Skin of body (tissue), 2 donors: ENCODE data around the gene GPX8. TPM values are rescaled to one million over a fixed set of nuclear protein-coding genes. Genes with fewer than 3 reads are reported as not detected.

Experiments
- DNase-seq: peaks from one replicate; lab custom pipeline; 2025; lab: John Stamatoyannopoulos, UW
- total RNA-seq: library from RNA; depleted of rRNA; stranded (reverse); fragments of >200 nt; gene quantifications from one replicate; pipeline ENCODE4 v1.2.3, GENCODE V29; 2014

Gene GPX8, protein sequence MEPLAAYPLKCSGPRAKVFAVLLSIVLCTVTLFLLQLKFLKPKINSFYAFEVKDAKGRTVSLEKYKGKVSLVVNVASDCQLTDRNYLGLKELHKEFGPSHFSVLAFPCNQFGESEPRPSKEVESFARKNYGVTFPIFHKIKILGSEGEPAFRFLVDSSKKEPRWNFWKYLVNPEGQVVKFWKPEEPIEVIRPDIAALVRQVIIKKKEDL
- total RNA-seq, result 61.1 TPM

DNA sequence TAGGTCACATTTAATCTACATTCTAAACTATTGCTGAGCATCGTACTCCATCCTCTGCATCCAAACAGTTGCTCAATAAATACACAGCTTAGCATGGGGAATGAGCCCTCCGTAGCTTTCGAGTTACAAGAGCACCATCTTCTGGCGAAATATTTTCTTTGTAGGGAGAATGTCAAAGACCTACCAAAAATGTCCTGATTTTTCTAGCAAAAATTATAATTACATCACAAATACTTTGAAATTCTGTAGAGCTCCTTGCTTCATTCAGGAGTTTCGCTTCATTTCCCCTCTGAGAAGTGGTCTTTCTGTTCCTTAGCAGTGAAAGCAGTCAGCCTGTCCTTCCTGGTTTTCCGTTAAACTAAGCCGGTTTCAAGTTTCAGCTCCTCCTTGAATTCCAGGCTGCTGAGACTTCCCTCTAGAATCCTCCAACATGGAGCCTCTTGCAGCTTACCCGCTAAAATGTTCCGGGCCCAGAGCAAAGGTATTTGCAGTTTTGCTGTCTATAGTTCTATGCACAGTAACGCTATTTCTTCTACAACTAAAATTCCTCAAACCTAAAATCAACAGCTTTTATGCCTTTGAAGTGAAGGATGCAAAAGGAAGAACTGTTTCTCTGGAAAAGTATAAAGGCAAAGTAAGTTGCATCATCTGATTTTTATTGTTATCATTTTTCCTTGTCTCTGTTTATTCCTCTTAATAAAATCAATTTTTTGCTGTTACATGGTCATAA is at the start of gene GPX8:
Gene GPX8, plus strand, starts transcription at position 409 of the 730 bp plus-strand sequence. Its CDS starts 22 bp downstream, at position 431.
- peak; percentile 97 for DNase-seq

DNA sequence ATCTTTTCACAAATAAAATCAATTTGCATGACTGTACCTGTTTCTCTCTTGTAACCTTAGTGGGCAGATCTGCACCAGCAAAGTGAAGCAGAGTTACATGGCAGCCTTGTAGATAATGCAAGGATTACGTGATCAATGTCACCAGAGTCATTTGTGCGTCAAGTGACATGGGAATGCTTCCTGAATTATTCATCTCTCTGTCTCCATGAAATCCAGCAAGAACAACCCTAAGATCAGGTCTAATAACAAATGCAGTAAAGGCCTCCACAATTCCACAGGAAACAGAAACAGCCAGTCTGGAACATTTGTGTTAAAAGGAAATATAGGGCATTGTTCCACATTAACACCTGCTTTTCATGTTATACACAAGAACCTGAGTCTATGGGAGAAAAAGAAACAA is 49.8 kb upstream of the GPX8 start:
- DNase-seq, result peak; percentile 5

DNA sequence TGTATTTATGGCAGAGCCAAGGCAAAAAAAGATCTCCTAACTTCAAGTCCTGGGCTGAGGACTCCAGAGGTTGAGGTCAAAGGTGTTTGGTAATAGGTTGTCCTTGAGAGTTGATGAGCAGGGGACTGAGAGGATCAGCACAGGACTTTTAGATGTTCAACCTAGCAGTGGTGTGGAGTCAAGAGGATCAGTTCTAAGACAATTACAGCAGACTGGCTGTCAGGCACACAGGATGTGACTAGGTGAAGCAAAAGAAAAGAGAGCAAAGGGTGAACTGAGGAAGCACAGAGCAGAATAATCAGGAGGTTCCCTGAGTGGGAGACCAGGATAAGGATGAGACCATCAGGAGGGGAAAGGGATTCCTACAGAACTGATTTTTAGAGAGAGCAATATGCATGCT is 46.6 kb upstream of the GPX8 start:
- DNase-seq, result no peak

DNA sequence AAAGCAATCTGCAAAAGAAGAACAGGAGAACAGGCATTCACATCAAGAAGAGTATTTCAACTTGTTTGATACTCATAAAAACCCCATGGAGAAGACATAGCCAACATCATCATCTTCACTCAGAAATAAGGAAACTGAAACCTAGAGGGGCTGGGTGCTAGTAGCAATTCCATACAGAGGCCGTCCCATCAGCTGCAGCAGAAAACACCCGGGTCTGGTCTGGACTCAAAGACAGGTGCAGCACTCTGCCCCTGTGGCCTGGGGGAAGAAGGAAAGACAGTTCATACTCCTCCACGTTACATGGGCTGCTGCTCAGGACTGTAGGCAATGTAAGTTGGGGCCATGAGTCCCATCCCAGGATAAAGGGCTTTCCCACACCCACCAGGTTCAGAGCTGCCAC is 45.9 kb upstream of the GPX8 start:
- no peak for DNase-seq

DNA sequence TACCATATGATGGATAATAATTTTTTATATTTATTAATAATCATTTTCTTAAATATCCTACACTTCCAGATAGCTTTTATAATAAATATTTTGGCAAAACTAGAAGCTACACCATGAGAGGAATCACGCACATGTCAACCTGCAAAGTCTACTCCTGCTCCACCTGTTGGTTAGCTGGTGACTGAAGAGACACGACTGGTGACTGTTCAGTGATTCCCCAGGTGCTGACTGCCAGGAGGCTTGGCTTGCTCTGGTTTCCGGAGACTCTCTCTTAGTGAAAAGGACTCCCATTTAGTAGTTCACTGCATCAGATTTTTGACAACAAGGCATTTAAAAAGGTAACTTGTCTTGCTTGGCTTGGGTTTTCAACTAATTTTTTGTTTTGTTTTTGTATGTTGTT is 36.6 kb upstream of the GPX8 start:
- no peak for DNase-seq

DNA sequence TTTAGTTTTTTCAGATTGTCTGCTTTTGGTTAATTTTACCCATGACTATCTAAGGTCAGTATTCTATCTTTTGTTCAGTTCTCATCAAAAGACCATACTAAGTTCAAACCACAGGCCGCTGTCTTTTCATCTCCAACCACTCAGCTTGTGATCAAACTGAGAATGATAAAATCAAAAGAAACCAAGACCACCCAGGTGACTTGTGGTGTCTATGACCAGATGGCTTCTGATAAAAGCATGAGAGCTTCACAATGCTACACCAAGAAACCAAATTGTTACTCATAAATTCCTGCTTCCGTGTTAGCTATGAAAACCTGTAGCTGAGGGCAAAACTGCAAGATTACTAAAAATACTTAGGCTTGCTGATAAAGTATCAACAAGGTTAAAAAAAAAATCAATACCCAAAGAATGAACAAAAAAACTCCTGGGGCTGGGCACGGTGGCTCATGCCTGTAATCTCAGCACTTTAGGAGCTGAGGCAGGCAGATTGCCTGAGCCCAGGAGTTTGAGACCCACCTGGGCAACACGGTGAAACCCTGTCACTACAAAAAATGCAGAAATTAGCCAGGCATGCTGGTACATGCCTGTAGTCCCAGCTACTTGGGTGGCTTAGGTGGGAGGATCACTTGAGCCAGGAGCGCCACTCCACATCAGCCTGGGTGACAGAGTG is 25.8 kb upstream of the GPX8 start:
- no peak for DNase-seq

DNA sequence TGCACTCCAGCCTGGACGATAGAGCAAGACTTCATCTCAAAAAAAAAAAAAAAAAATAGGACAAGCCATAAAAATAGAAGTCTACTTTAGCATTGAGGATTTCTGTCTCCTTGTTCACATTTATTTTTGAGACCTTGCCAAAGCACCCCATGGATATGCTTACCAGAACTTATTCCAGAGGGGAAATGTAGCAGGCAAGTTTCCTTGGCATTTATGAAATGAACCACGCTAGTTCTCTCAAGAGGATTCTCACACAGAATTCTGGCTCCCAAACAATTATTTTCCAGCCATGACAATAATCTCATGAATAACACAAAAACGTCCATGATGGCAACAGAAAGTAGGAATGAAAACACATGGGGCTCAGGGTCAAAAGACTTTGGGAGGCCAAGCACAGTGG is 23.4 kb upstream of the GPX8 start:
- no peak for DNase-seq

DNA sequence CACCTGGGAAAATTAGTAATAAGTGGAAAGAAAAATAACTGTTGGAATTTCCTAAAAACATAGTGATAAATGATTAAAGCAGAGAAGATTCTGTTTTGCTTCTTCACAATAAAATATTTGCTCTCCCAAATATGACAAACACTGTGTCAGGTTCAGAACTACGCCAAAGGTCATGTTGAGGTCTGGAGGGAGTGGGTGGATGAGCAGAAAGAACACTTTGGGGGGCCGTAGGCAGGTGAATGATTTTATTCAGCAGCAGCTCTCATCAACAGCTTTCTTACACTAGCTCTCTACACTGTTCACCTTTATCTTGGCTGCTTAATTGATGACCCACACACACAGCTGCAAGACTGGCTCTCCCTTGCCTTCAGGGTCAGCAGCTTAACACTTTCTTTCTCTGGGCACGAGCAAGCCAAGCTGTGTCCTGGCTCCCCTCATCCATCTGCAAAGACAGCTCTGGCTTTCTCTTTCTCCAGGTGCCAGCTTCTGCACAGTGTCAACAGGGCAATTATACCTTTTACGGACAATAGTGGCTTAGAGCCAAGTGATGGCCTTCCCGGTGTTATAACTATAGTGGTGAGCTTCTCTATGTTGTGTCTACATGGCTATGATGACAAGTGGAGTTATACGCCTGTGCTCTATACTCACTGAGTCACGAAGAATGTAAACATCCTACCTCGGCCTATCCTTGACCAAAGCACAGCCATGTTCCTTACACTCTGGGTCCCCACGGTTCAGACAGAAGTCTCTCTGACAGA is 18.9 kb upstream of the GPX8 start:
- DNase-seq, result no peak

DNA sequence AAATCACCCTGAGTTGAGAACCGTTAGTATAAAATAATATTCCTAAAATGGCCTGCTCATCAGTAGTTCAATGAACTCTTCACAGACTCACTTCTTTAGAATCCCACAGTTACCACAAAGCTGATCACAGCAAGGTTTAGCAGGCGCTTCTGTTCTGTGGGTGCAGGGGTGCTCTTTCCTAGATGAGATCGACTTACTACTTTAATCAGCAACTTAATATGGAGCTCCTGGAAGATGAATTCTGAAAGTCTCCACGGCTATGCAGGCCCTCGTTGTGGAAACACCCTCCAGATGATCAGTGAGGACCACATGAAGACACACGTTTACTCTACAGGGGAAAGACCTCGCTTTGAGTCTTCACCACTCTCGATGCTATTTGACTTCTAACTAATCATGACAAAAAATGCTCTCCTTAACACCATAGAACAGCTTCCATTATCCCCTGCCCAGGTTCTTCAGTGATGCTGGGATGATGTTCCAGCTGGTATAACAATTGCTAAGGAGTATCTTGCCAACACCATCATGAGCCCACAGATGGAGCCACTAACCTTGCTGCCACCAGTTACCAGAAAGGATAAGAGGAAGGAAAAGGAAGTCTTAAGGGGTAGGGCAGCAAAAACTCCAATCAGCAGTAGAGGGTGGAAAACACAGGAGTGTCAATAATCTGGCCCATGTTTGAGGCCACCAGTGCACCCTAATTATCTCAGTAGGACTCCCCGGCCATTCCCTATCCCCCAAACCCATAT is 17.9 kb upstream of the GPX8 start:
- no peak for DNase-seq

DNA sequence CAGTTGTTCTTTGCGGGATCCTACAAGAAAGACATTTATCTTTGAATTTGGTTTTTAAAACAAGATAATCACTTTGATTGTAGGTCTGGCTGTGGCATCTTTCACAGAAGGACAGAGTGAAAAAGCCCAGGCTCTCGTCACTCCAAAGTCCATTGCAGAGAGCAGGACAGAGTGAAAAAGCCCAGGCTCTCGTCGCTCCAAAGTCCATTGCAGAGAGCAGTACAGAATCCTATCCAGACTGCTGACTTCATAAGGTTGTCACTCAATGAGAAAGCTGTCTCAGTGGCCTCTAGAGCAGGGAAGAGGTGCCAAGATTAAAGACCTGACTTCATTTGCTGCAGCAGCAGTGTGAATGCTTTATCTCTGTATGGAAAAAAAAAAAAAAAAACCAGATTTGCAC is 16.3 kb upstream of the GPX8 start:
- DNase-seq, result no peak

DNA sequence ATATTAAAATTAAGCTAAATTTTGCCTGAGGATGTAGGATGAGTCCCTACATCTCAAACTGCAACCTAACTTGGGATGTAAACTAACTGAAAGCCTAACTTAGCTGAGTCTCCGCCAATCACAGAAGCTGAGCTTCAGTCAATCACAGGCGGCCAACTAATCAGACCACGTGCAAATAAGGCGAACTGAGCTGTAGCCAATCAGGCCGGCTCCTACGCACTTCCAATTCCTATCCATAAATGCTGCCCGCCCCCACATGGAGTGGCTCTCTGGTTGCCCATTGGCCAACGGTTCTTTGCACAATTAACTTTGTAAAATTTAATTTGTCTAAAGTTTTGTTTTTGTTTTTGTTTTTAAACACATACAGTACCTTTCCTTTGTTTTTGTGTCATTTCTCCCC is 13.9 kb upstream of the GPX8 start:
- no peak for DNase-seq

DNA sequence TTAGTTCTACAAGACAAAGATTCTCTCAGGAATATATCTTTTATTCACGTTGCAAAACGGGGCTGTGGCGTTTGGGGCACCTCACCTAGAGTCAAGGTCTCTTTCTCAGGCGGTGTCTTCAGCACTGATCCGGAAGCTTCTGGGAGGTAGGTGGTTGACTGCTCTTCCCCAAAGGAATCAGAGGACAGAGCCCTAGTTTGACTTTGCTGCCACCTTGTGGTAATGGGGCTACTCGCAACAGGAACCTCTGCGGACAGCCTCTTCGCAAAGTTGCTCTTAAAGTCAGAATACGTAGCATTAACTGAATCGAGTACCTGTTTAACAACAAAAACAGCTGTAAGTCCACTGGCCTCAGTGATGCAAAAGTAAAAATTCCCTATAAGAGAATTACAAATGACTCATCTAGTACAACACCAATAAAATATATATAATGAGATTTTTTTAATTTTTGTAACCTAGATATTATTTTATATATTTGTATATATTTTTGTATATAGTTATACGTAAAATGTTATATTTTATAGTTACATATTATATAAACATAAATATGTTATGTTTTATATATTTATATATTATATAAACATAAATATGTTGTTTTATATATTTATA is 13.3 kb upstream of the GPX8 start:
- DNase-seq, result peak; percentile 51

DNA sequence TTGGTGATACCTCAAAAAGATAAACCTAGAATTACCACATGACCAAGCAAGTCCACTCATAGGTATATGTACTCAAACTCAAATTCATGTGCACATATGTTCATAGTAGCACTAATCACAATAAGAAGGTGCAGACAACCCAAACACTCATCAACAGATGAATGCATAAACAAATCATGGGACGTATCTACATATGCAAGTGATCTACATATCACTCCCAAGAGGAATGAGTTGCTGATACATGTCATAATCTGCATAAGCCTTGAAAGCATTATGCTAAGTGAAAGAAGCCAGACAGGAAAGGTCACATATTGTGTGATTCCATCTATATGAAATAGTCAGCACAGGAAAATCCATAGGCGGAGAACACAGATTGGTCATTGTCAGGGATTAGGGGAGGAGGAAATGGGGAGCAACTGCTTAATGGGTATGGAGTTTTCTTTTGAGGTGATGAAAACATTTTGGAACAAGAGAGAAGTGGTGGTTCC is 10.6 kb upstream of the GPX8 start:
- no peak for DNase-seq

DNA sequence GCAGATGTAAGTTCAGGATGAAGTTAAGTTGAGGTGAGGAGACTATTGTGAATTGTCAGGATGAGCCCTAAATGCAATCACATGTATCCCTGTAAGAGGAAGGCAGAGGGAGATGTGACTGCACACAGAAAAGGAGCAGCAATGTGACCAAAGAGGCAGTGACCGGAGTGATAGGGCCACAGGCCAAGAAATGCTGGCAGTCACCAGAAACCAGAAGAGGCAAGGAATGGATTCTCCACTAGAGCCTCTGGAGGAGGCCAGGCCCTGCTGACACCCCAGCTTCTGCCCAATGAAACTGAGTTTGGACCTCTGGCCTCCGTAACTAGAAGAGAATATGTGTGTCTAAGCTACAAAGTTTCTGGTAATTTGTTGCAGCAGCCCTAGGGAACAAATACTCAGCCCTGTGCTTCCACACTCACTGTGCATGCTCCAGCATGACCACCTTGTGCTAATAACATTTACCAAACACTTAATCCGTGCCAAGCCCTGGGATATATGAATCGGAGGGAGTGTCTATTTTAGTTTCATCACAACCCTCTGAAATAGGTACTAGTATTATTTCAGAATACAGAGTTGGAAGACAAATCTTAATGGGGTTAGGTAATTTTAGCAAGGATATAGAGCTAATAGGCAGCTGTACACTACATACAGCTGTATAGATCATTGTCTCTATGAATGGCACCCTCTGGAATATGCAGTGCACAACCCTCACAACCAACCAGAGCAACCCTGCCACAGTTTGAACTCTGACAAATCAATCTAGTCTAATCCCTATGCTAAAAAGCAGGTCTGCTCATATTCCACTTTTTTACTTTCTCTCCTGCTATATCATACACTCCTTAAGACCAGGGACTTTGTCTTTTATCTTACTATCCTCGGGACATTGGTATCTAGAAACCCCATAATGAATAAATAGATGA is 7.8 kb upstream of the GPX8 start:
- no peak for DNase-seq

DNA sequence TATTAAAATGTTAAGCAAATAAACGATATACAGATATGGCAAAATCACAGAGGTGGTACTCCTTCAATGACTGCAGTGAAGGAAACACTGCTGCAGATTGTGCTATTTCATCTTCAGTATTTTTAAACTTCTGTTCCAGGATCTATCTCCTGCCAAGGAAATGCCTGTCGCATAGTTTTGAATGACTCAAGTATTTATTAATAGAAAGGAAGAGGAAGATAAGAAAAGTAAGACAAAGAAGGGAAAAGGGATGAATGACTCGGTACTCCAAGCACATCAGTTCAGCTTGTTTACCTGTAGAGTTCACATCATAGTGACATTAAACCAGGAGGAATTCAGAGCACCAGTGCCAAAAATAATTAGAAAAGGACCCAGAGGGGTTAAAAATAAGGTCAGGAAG is 5.1 kb upstream of the GPX8 start:
- DNase-seq, result no peak

DNA sequence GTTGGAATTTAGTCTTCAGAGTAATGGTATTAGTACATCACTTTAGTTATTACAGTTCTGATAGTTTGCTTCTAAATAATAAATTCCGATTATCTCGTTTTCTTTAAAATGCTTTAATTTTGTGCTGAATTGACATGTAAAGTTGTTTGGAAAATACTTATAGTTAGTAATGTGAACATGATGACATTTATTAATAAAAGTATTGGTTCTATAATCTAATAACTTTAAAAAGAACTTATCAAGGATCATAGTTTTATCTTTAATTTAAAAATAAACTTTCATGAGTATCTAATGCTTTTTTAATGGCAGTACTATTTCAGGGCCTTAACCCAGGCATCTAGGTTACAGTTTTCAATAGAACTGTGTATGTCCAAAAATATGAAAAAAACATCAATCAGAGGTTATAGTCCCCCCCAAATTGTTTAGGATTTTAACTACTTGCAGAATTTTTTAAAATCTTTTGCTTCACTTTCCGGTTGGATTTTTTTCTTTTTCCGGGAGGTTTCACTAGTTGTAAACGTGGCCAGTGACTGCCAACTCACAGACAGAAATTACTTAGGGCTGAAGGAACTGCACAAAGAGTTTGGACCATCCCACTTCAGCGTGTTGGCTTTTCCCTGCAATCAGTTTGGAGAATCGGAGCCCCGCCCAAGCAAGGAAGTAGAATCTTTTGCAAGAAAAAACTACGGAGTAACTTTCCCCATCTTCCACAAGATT is 680 bp downstream of the GPX8 start:
- DNase-seq, result peak; percentile 98

DNA sequence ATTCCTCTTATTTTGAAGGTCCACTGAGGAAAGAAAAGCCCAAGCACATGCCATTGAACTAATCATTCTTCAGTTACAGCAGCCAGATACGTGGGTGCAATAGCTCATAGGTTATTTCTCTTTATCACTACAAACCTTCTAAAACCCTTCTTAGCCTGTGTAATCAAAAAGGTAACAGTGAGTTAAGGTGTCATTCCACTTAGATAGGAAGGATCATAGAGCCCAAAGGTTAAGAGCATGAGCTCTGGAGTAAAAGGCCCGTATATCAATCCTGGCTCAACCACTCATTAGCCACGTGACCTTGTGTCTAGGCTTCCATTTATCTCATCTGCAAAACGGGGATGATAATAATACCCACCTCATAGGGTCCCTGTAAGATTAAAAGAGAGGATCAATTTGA is 2.7 kb downstream of the GPX8 start:
- DNase-seq, result no peak

DNA sequence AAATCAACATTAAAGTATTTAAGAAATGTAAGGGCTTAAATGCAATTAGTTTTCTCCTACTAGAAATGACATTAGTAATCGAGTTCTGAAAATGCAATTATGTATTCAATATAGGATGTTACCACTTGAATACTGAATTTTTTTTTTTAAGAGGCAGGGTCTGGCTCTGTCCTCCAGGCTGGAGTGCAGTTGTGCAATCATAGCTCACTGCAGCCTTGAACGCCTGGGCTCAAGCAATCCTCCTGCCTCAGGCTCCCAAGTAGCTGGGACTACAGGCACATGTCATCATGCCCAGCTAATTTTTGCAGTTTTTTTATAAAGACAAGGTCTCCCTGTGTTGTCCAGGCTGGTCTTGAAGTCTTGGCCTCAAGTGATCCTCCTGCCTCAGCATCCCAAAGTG is 11.5 kb downstream of the GPX8 start:
- DNase-seq, result no peak
